Non-pigmented ciliary epithelial cell (primary cell): Measurements from ENCODE around the gene CCDC88C.
"Not testable (repeated sequence)": the region's sequence is repeated elsewhere in the genome, so short reads cannot be mapped to it uniquely, and the experiment has no call there.

Experiments used
- DNase-seq: peaks from one replicate; pipeline ENCODE4 v3.0.0-alpha.2; 2010; ENCODE audit warnings: low read depth

Gene CCDC88C

GRCh38 chr14:91418387-91419043, 895 bp upstream of the CCDC88C start:
- DNase-seq = no peak

GRCh38 chr14:91417983-91418386, 365 bp upstream of the CCDC88C start:
- no peak for DNase-seq

GRCh38 chr14:91416744-91417119, 888 bp downstream of the CCDC88C start:
- no peak for DNase-seq

GRCh38 chr14:91415794-91416743, 1.6 kb downstream of the CCDC88C start:
- no peak for DNase-seq

- no peak for DNase-seq
These were observed 3.2 kb downstream of the CCDC88C start for GRCh38 chr14:91414475-91414833.

- DNase-seq = no peak
These were observed 3.8 kb downstream of the CCDC88C start for GRCh38 chr14:91413547-91414474.

- DNase-seq = no peak
These were observed 4.7 kb downstream of the CCDC88C start for GRCh38 chr14:91412939-91413338.

GRCh38 chr14:91410771-91411536, 6.7 kb downstream of the CCDC88C start:
- DNase-seq = no peak

- no peak for DNase-seq
These were observed 7.5 kb downstream of the CCDC88C start for GRCh38 chr14:91409928-91410718.

GRCh38 chr14:91409240-91409639, 8.4 kb downstream of the CCDC88C start:
- not testable (repeated sequence) for DNase-seq

- DNase-seq = no peak
These were observed 10.6 kb downstream of the CCDC88C start for GRCh38 chr14:91406982-91407381.

- DNase-seq = no peak
These were observed 11.2 kb downstream of the CCDC88C start for GRCh38 chr14:91406451-91406850.

GRCh38 chr14:91405724-91406435, 11.7 kb downstream of the CCDC88C start:
- DNase-seq = no peak

GRCh38 chr14:91405241-91405721, 12.3 kb downstream of the CCDC88C start:
- DNase-seq = no peak

GRCh38 chr14:91402771-91403600, 14.6 kb downstream of the CCDC88C start:
- no peak for DNase-seq

- no peak for DNase-seq
These were observed 15.3 kb downstream of the CCDC88C start for GRCh38 chr14:91402348-91402747.

- DNase-seq = no peak
These were observed 15.9 kb downstream of the CCDC88C start for GRCh38 chr14:91401751-91402150.

- no peak for DNase-seq
These were observed 16.9 kb downstream of the CCDC88C start for GRCh38 chr14:91400696-91401095.
